ENCODE results near the gene TLR8. TPM values are rescaled to one million over a fixed set of nuclear protein-coding genes. Genes with fewer than 3 reads are reported as not detected.
"Not testable (repeated sequence)": the region's sequence is repeated elsewhere in the genome, so short reads cannot be mapped to it uniquely, and the experiment has no call there.

TLR8 gene
- total and polyA plus RNA-seq, 4 donors: 0.23 to 2.1 (median 0.50) TPM

- Histone ChIP-seq H3K27ac (ENCODE audit: low read depth, low read length) (no peak overlapping the region), H3K36me3 (ENCODE audit: control insufficient read depth, insufficient read depth, low read length) (no peaks in the 10 kb centered on the region), H3K4me1 (ENCODE audit: control insufficient read depth, insufficient read depth, low read length) (no peaks in the 10 kb centered on the region), H3K27me3 (ENCODE audit: control insufficient read depth, insufficient read depth, low read length) (no peaks in the 10 kb centered on the region), H3K4me3 (ENCODE audit: low read depth, low read length) (no peak overlapping the region), H3K9me3 (ENCODE audit: control insufficient read depth, insufficient read depth, low read length) (no peaks in the 10 kb centered on the region)
- 84% methylated on average over 3 of the region's 5 CpGs for WGBS (ENCODE audit: insufficient coverage)
- DNase-seq (ENCODE audit: low read depth in 4 of 6, low spot score in 6 of 6): no peak
Observed at GRCh38 chrX:12934850-12935249, 28.4 kb downstream of the TLR8 start.

DNA sequence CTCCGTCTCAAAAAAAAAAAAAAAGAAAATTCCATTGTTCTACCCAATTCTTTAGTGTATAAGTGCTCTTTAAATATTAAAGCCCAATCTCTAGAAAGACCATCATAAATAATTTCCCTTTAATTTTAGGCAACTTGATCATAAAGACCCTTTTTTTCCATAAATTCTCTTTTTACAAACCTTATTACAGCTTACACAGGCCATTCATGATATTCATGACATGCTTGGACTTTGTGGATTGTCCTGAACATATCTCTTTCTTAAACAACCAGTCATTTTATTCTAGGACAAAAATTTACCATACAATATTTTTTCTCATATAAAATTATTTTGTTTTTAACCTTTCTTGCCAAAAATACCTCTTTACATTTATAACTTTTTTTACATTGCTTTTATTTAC lies 30.5 kb downstream of the TLR8 start:
- Histone ChIP-seq H3K27me3 (ENCODE audit: control insufficient read depth, insufficient read depth, low read length) (no peaks in the 10 kb centered on the region), H3K4me1 (ENCODE audit: control insufficient read depth, insufficient read depth, low read length) (no peaks in the 10 kb centered on the region), H3K9me3 (ENCODE audit: control insufficient read depth, insufficient read depth, low read length) (no peaks in the 10 kb centered on the region), H3K36me3 (ENCODE audit: control insufficient read depth, insufficient read depth, low read length) (no peaks in the 10 kb centered on the region), H3K27ac (ENCODE audit: low read depth, low read length) (no peak overlapping the region), H3K4me3 (ENCODE audit: low read depth, low read length) (no peak overlapping the region)
- DNase-seq (ENCODE audit: low read depth in 4 of 6, low spot score in 6 of 6): no peak
- no CpG with 5 or more reads among the region's 1 CpG for WGBS (ENCODE audit: insufficient coverage)

DNA sequence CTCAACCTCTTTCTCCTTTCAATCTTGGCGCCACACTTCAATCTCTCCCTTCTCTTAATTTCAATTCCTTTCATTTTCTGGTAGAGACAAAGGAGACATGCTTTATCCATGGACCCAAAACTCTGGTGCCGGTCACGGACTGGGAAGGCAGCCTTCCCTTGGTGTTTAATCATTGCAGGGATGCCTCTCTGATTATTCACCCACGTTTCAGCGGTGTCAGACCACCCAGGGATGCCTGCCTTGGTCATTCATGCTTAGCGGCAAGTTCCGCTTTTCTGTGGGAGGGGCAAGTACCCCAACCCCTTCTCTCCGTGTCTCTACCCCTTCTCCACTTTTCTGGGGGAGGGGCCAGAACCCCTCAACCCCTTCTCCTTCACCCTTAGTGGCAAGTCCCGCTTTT lies 34.1 kb downstream of the TLR8 start:
- not testable (repeated sequence) for H3K36me3 ChIP-seq (ENCODE audit: control insufficient read depth, insufficient read depth, low read length); H3K4me1 ChIP-seq (ENCODE audit: control insufficient read depth, insufficient read depth, low read length); H3K9me3 ChIP-seq (ENCODE audit: control insufficient read depth, insufficient read depth, low read length); DNase-seq (ENCODE audit: low read depth in 4 of 6, low spot score in 6 of 6); H3K27ac ChIP-seq (ENCODE audit: low read depth, low read length); H3K27me3 ChIP-seq (ENCODE audit: control insufficient read depth, insufficient read depth, low read length); H3K4me3 ChIP-seq (ENCODE audit: low read depth, low read length)
- 78% methylated on average over 6 of the region's 9 CpGs for WGBS (ENCODE audit: insufficient coverage)

- 79% methylated on average over 3 of the region's 6 CpGs for WGBS (ENCODE audit: insufficient coverage)
- not testable (repeated sequence) for H3K9me3 ChIP-seq (ENCODE audit: control insufficient read depth, insufficient read depth, low read length); DNase-seq (ENCODE audit: low read depth in 4 of 6, low spot score in 6 of 6); H3K27me3 ChIP-seq (ENCODE audit: control insufficient read depth, insufficient read depth, low read length); H3K4me3 ChIP-seq (ENCODE audit: low read depth, low read length); H3K27ac ChIP-seq (ENCODE audit: low read depth, low read length); H3K36me3 ChIP-seq (ENCODE audit: control insufficient read depth, insufficient read depth, low read length); H3K4me1 ChIP-seq (ENCODE audit: control insufficient read depth, insufficient read depth, low read length)
Observed at GRCh38 chrX:12943592-12943991, 37.2 kb downstream of the TLR8 start.

GRCh38 chrX:12944452-12944851 lies 38.0 kb downstream of the TLR8 start:
- H3K27ac ChIP-seq (ENCODE audit: low read depth, low read length); DNase-seq (ENCODE audit: low read depth in 4 of 6, low spot score in 6 of 6); H3K27me3 ChIP-seq (ENCODE audit: control insufficient read depth, insufficient read depth, low read length); H3K9me3 ChIP-seq (ENCODE audit: control insufficient read depth, insufficient read depth, low read length); H3K4me1 ChIP-seq (ENCODE audit: control insufficient read depth, insufficient read depth, low read length); H3K36me3 ChIP-seq (ENCODE audit: control insufficient read depth, insufficient read depth, low read length); H3K4me3 ChIP-seq (ENCODE audit: low read depth, low read length): not testable (repeated sequence)
- WGBS (ENCODE audit: insufficient coverage): 55% methylated on average over 1 of the region's 4 CpGs

GRCh38 chrX:12945494-12945893 lies 39.1 kb downstream of the TLR8 start:
- Histone ChIP-seq H3K27ac (ENCODE audit: low read depth, low read length) (no peak overlapping the region), H3K36me3 (ENCODE audit: control insufficient read depth, insufficient read depth, low read length) (no peaks in the 10 kb centered on the region), H3K27me3 (ENCODE audit: control insufficient read depth, insufficient read depth, low read length) (no peaks in the 10 kb centered on the region), H3K9me3 (ENCODE audit: control insufficient read depth, insufficient read depth, low read length) (no peaks in the 10 kb centered on the region), H3K4me3 (ENCODE audit: low read depth, low read length) (no peak overlapping the region), H3K4me1 (ENCODE audit: control insufficient read depth, insufficient read depth, low read length) (no peaks in the 10 kb centered on the region)
- DNase-seq (ENCODE audit: low read depth in 4 of 6, low spot score in 6 of 6): no peak
- WGBS (ENCODE audit: insufficient coverage): 62% methylated on average over 2 of the region's 4 CpGs

DNA sequence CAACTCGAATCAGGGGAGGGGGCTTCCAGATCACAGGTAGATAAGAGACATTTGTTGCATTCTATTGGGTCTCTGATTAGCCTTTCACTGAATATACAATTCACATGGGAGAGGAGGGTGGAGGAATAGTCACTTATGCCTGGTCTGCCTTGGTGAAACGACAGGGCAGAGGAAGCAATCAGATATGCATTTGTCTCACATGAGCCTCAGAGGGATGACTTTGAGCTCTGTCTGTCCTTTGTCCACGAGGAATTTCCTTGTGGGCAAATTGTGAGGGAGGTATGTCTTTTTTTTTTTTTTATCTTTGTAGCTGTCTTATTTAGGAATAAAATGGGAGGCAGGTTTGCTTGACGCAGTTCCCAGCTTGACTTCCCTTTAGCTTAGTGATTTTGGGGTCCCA lies 40.0 kb downstream of the TLR8 start:
- no peaks in the 10 kb centered on the region for H3K36me3 ChIP-seq (ENCODE audit: control insufficient read depth, insufficient read depth, low read length)
- WGBS (ENCODE audit: insufficient coverage): no CpG with 5 or more reads among the region's 4 CpGs
- H3K9me3 ChIP-seq (ENCODE audit: control insufficient read depth, insufficient read depth, low read length): no peaks in the 10 kb centered on the region
- H3K27ac ChIP-seq (ENCODE audit: low read depth, low read length): no peak overlapping the region
- DNase-seq (ENCODE audit: low read depth in 4 of 6, low spot score in 6 of 6): no peak
- peaks cover 3% of the 10 kb centered on the region for H3K27me3 ChIP-seq (ENCODE audit: control insufficient read depth, insufficient read depth, low read length)
- H3K4me1 ChIP-seq (ENCODE audit: control insufficient read depth, insufficient read depth, low read length): no peaks in the 10 kb centered on the region
- no peak overlapping the region for H3K4me3 ChIP-seq (ENCODE audit: low read depth, low read length)

GRCh38 chrX:12946838-12947544 lies 40.6 kb downstream of the TLR8 start:
- DNase-seq (ENCODE audit: low read depth in 4 of 6, low spot score in 6 of 6): peak in 2 of 6 donors; percentile 49 to 61
- Histone ChIP-seq H3K27me3 (ENCODE audit: control insufficient read depth, insufficient read depth, low read length) (peaks cover 5% of the 10 kb centered on the region), H3K9me3 (ENCODE audit: control insufficient read depth, insufficient read depth, low read length) (no peaks in the 10 kb centered on the region), H3K27ac (ENCODE audit: low read depth, low read length) (no peak overlapping the region), H3K36me3 (ENCODE audit: control insufficient read depth, insufficient read depth, low read length) (no peaks in the 10 kb centered on the region), H3K4me3 (ENCODE audit: low read depth, low read length) (no peak overlapping the region), H3K4me1 (ENCODE audit: control insufficient read depth, insufficient read depth, low read length) (no peaks in the 10 kb centered on the region)
- WGBS (ENCODE audit: insufficient coverage): 10% methylated on average over 2 of the region's 5 CpGs

GRCh38 chrX:12947545-12948235 lies 41.3 kb downstream of the TLR8 start:
- Histone ChIP-seq H3K4me3 (ENCODE audit: low read depth, low read length) (no peak overlapping the region), H3K4me1 (ENCODE audit: control insufficient read depth, insufficient read depth, low read length) (no peaks in the 10 kb centered on the region), H3K27ac (ENCODE audit: low read depth, low read length) (no peak overlapping the region), H3K36me3 (ENCODE audit: control insufficient read depth, insufficient read depth, low read length) (no peaks in the 10 kb centered on the region), H3K9me3 (ENCODE audit: control insufficient read depth, insufficient read depth, low read length) (no peaks in the 10 kb centered on the region), H3K27me3 (ENCODE audit: control insufficient read depth, insufficient read depth, low read length) (peaks cover 5% of the 10 kb centered on the region)
- no peak for DNase-seq (ENCODE audit: low read depth in 4 of 6, low spot score in 6 of 6)
- 75% methylated on average over 4 of the region's 5 CpGs for WGBS (ENCODE audit: insufficient coverage)

DNA sequence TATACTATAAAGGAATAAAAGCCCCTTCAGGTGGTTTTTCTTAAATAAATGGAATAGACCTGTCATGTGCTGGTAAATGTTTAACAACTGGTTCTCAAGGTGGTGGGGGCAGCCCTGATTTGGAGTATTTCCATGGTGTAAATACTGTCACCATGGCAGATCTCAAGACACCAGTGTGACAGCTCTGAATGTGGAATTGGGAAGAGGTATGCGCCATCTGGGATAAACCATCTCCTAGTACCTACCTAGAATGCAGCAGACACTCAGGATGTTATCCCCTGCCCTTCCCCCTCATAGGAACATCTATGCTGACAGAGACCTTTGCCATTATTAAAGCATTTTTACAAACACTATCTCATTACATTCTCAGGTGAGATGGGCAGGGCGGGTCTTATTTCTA lies 42.1 kb downstream of the TLR8 start:
- no peaks in the 10 kb centered on the region for H3K4me1 ChIP-seq (ENCODE audit: control insufficient read depth, insufficient read depth, low read length)
- H3K27me3 ChIP-seq (ENCODE audit: control insufficient read depth, insufficient read depth, low read length): peaks cover 5% of the 10 kb centered on the region
- no peaks in the 10 kb centered on the region for H3K9me3 ChIP-seq (ENCODE audit: control insufficient read depth, insufficient read depth, low read length)
- no peak overlapping the region for H3K4me3 ChIP-seq (ENCODE audit: low read depth, low read length)
- WGBS (ENCODE audit: insufficient coverage): 100% methylated on average over 1 of the region's 2 CpGs
- no peaks in the 10 kb centered on the region for H3K36me3 ChIP-seq (ENCODE audit: control insufficient read depth, insufficient read depth, low read length)
- no peak overlapping the region for H3K27ac ChIP-seq (ENCODE audit: low read depth, low read length)
- no peak for DNase-seq (ENCODE audit: low read depth in 4 of 6, low spot score in 6 of 6)
